ENCODE measurements around the gene CDH4. TPM values are rescaled to one million over a fixed set of nuclear protein-coding genes. Genes with fewer than 3 reads are reported as not detected.

Gene CDH4
- total and polyA plus RNA-seq, 9 of the 15 experiments (the other 6 are each of a cell fraction or from before 2014, with no cell fraction given) = 0.04 TPM; not detected in 8

DNA sequence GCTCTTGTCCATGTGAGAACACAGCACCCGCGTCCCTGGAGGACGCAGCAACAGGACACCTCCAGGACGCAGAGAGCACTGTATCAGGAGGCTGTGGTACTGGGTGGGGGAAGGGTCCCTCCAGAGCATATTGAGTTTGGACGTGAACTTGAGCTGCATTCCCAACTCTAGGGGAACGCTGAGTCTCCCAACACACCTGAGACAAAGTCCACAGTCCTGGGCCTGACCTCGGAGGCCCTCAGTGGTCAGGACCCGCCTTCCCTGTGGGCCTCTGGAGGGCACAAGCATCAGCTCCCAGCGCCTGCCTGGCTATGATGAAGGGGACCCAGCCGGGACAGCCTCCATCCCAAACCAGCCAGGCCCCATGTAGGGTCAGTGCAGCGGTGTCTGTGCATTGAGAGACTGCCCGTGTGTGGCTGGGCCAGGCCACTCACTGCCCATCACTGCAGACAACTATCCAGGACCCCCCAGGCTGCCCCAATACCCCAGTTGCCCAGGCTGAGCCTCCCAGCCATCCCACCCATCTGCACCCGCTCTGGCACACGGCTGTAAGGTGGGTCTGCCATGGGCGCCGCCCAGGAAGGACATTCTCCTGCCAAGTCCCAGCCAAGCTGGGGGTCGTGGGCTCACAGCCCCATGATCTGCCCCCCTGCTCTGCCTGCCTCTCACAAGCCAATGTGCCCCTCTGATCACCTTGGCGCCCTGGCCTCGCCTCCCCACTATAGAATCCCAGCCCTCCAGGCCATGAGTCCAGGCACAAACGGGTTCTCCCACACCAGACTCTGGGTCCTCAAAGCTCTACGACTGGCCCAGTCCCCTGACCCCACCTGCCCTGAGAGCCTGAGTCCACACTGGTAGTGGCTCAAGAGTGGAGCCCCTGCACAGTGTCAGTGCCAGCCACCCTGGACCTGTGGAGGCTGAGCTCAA is 697.9 kb downstream of the CDH4 start:
- H2AFZ ChIP-seq (ENCODE audit: low read depth, low read length) = no peak overlapping the region

More for the DNA sequence above, 697.9 kb downstream of the CDH4 start:
- peaks cover 0 to 16% of the 10 kb centered on the region in 2 experiments; a peak in 3 of 5 replicates for H3K27me3 ChIP-seq (ENCODE audit: control insufficient read depth in 2 of 2, insufficient read depth in 2 of 2, low read length in 2 of 2)
- H3K9ac ChIP-seq (ENCODE audit: insufficient read depth in 1 of 2, low read depth in 2 of 2, low read length in 2 of 2) = no peak overlapping the region
- no peaks in the 10 kb centered on the region for H3K9me1 ChIP-seq (ENCODE audit: control insufficient read depth, insufficient read depth, low read length)
- POLR2A ChIA-PET = no interaction called here
- H3K36me3 ChIP-seq (ENCODE audit: control insufficient read depth, insufficient read depth, low read length) = no peaks in the 10 kb centered on the region
- no peak overlapping the region for H3K27ac ChIP-seq (ENCODE audit: extremely low read depth, low read depth, low read length)
- no peaks in the 10 kb centered on the region; the same call in 1 of the 2 replicates for H4K20me1 ChIP-seq (replicated peaks; ENCODE audit: control insufficient read depth, insufficient read depth, low read length)
- FAIRE-seq (no peak), ATAC-seq (peak; percentile 32), DNase-seq (ENCODE audit: extremely low read depth in 1 of 4, low spot score in 3 of 4) (no peak)
- H3K4me1 ChIP-seq (replicated peaks in 1 of 2; ENCODE audit: control insufficient read depth in 2 of 2, insufficient read depth in 2 of 2, low read length in 2 of 2) = no peaks in the 10 kb centered on the region; a peak in 1 of 5 replicates
- TF ChIP-seq ZNF133 (CRISPR knock-in tag; IDR thresholded peaks at IDR 0.05) (no peak), ZNF445 (CRISPR knock-in tag; IDR thresholded peaks at IDR 0.05; ENCODE audit: low read depth) (no peak), YY1 (IDR thresholded peaks at IDR 0.05; ENCODE audit: borderline replicate concordance in 1 of 3, control insufficient read depth in 1 of 3, extremely low read depth in 1 of 3, insufficient read depth in 3 of 3, insufficient read length in 1 of 3, insufficient replicate concordance in 2 of 3, low read depth in 1 of 3, low read length in 2 of 3) (no peak), TCF3 (CRISPR knock-in tag; IDR thresholded peaks at IDR 0.05) (no peak), TARDBP (IDR thresholded peaks at IDR 0.05) (no peak), ZBTB26 (CRISPR knock-in tag; IDR thresholded peaks at IDR 0.05) (no peak), ADNP (tag; IDR thresholded peaks at IDR 0.05) (no peak), OTX1 (CRISPR knock-in tag; IDR thresholded peaks at IDR 0.05) (no peak), PCBP2 (IDR thresholded peaks at IDR 0.05; ENCODE audit: low read depth, low read length, poor library complexity, severe bottlenecking) (no peak), SUPT5H (IDR thresholded peaks at IDR 0.05) (no peak)
- in situ Hi-C loops (cut with MboI) = no loop called here
- no peak overlapping the region for H3K4me2 ChIP-seq (ENCODE audit: insufficient read depth, low read length)
- no peak overlapping the region for H3K4me3 ChIP-seq
- no peaks in the 10 kb centered on the region for H3K79me2 ChIP-seq (ENCODE audit: control insufficient read depth, insufficient read depth, low read length)
- H3K9me3 ChIP-seq (replicated peaks; ENCODE audit: control insufficient read depth, insufficient read depth, low read depth, low read length) = no peaks in the 10 kb centered on the region
- intact Hi-C loops (cut with micrococcal nuclease) = no loop called here
- BruUV-seq (replicated peaks) = no TSS peak
- CTCF ChIA-PET (ENCODE audit: low intra/inter-chr PET ratio) = no interaction called here
- WGBS (ENCODE audit: insufficient coverage, low coverage, missing lambda C conversion rate) = under 1% methylated on average over 18 of the region's 21 CpGs
